Measurements from ENCODE around the gene SBF2. TPM values are rescaled to one million over a fixed set of nuclear protein-coding genes. Genes with fewer than 3 reads are reported as not detected.

Gene SBF2
- total and polyA plus RNA-seq, 11 donors, result 10.4 to 33.9 (median 20.9) TPM

GRCh38 chr11:10017911-10018310 lies 276.1 kb downstream of the SBF2 start:
- no peaks in the 10 kb centered on the region for H3K36me3 ChIP-seq
- WGBS, 4 donors, result 94 to 97% (median 96%) methylated on average over 1 of the region's 1 CpG
- H3K4me3 ChIP-seq, result no peak overlapping the region
- peaks cover 0 to 4% (median 0%) of the 10 kb centered on the region in 12 donors for H3K9me3 ChIP-seq
- no peak overlapping the region for H3K27ac ChIP-seq
- intact Hi-C loops (cut with DNase I), result no loop called here
- peaks cover 0 to 29% (median 0%) of the 10 kb centered on the region in 12 donors for H3K4me1 ChIP-seq
- no peaks in the 10 kb centered on the region for H3K27me3 ChIP-seq
- DNase-seq (no peak), ATAC-seq (no peak)
- no peak for TF ChIP-seq POLR2A (IDR thresholded peaks at IDR 0.05)
- TF ChIP-seq, protein P1, sequence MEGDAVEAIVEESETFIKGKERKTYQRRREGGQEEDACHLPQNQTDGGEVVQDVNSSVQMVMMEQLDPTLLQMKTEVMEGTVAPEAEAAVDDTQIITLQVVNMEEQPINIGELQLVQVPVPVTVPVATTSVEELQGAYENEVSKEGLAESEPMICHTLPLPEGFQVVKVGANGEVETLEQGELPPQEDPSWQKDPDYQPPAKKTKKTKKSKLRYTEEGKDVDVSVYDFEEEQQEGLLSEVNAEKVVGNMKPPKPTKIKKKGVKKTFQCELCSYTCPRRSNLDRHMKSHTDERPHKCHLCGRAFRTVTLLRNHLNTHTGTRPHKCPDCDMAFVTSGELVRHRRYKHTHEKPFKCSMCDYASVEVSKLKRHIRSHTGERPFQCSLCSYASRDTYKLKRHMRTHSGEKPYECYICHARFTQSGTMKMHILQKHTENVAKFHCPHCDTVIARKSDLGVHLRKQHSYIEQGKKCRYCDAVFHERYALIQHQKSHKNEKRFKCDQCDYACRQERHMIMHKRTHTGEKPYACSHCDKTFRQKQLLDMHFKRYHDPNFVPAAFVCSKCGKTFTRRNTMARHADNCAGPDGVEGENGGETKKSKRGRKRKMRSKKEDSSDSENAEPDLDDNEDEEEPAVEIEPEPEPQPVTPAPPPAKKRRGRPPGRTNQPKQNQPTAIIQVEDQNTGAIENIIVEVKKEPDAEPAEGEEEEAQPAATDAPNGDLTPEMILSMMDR (IDR thresholded peaks at IDR 0.05), result no peak

DNA sequence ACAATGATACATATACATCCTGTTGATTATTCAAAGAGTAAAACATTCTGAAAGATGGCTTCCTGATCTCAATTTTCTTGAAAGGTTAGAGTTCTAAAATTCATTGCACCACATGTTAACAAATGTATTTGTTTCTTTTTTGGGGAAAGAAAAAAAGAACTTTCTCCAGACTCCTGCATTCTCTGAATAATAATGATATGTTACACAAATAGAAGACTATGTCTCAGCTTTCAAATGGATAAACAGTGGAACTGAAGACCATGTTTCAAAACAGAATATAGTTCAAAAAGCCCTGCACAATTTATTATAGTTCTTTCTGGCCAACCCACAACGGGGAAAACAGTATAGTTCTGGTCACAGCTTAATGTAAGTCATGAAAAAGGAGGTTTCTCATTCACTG lies 277.0 kb downstream of the SBF2 start:
- intact Hi-C loops (cut with DNase I), result no loop called here
- Histone ChIP-seq H3K4me1 (peaks cover 0 to 28% (median 0%) of the 10 kb centered on the region in 12 donors), H3K27me3 (no peaks in the 10 kb centered on the region), H3K36me3 (no peaks in the 10 kb centered on the region), H3K4me3 (no peak overlapping the region), H3K9me3 (peaks cover 0 to 12% (median 4%) of the 10 kb centered on the region in 12 donors), H3K27ac (no peak overlapping the region)
- TF ChIP-seq, protein P1 (IDR thresholded peaks at IDR 0.05), result no peak
- no peak for TF ChIP-seq POLR2A (IDR thresholded peaks at IDR 0.05)
- ATAC-seq (no peak), DNase-seq (no peak)
- WGBS, 4 donors, result 71 to 76% (median 75%) methylated on average over 1 of the region's 1 CpG

- no peaks in the 10 kb centered on the region for H3K27me3 ChIP-seq
- no peak overlapping the region for H3K27ac ChIP-seq
- WGBS, 4 donors, result 96 to 100% (median 97%) methylated on average over 3 of the region's 3 CpGs
- no peaks in the 10 kb centered on the region for H3K36me3 ChIP-seq
- H3K9me3 ChIP-seq, result peaks cover 0 to 38% (median 10%) of the 10 kb centered on the region in 12 donors
- intact Hi-C loops (cut with DNase I), result no loop called here
- no peak overlapping the region for H3K4me3 ChIP-seq
- H3K4me1 ChIP-seq, result no peaks in the 10 kb centered on the region
- no peak for TF ChIP-seq POLR2A (IDR thresholded peaks at IDR 0.05)
- TF ChIP-seq, protein P1 (IDR thresholded peaks at IDR 0.05), result no peak
- DNase-seq (no peak), ATAC-seq (no peak)
Measured at GRCh38 chr11:10012068-10012467, 282.0 kb downstream of the SBF2 start.

DNA sequence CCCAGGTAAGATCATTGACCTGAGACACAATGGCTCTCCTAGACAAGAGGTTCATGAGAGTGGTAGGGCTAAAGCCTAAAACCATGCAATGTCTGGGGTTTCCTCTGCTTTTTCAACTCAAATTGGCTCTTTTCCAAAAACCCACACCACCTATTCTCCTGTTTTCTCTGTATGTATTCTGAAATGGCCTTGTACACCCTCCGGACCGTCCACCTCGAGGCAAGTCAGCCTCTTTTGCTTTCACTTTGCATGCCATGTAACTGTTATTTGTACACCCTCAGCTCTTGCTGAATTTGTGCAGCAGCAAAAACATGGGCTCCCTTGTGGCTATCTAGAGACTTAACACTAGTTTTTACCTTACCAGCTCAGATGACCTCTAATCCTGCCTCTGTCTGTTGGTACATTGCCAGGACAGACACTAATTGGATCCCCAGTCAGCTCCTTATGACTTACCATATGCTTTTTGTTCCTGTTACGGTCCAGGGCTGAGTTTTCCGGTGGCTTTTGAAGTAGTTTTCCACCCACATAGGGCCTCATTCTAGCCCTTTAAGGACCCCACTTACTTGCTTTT lies 288.0 kb downstream of the SBF2 start:
- intact Hi-C loops (cut with DNase I), result no loop called here
- Histone ChIP-seq H3K27ac (no peak overlapping the region), H3K9me3 (peaks cover 0 to 23% (median 0%) of the 10 kb centered on the region in 12 donors), H3K4me3 (peak overlapping the region in 2 of 12 donors; percentile 2 to 18), H3K4me1 (no peaks in the 10 kb centered on the region), H3K27me3 (no peaks in the 10 kb centered on the region), H3K36me3 (peaks cover 0 to under 1% (median 0%) of the 10 kb centered on the region in 9 donors)
- TF ChIP-seq POLR2A (IDR thresholded peaks at IDR 0.05), result no peak
- TF ChIP-seq, protein P1 (IDR thresholded peaks at IDR 0.05), result no peak
- no peak for ATAC-seq
- WGBS, 4 donors, result 76 to 92% (median 87%) methylated on average over 5 of the region's 5 CpGs
- DNase-seq, result no peak
